Fibroblast of lung (primary cell): ENCODE measurements around the gene EIF4A3. TPM values are rescaled to one million over a fixed set of nuclear protein-coding genes. Genes with fewer than 3 reads are reported as not detected.

ENCODE experiments used
- DNase-seq, 2 donors: peaks; one replicate each; pipeline versions ENCODE4 v3.0.0 to v3.0.0-alpha.2; 2010; ENCODE audit warnings: low read depth in 2 of 2
- H2AFZ ChIP-seq: 2 replicates; pipeline ENCODE4 v1.5.1; 2012; ENCODE audit warnings: low read length, control low read depth, inconsistent platforms
- H3K27ac ChIP-seq: 2 replicates; pipeline ENCODE4 v1.5.1; 2011; ENCODE audit warnings: low read length, control low read depth; ENCODE audit not compliant: insufficient read depth
- H3K27me3 ChIP-seq: 2 replicates; pipeline ENCODE4 v1.5.1; 2011; ENCODE audit warnings: mild to moderate bottlenecking, low read length; ENCODE audit not compliant: control insufficient read depth, insufficient read depth
- H3K36me3 ChIP-seq: 2 replicates; pipeline ENCODE4 v1.5.1; 2011; ENCODE audit warnings: low read length; ENCODE audit not compliant: control insufficient read depth, insufficient read depth
- H3K4me1 ChIP-seq: 2 replicates; pipeline ENCODE4 v1.5.1; 2011; ENCODE audit warnings: low read length; ENCODE audit not compliant: control insufficient read depth, insufficient read depth; ENCODE audit errors: extremely low read depth
- H3K4me2 ChIP-seq: 2 replicates; pipeline ENCODE4 v1.5.1; 2011; ENCODE audit warnings: low read length, control low read depth; ENCODE audit not compliant: insufficient read depth; ENCODE audit errors: extremely low read depth
- H3K4me3 ChIP-seq, 4 experiments: fragments of 200-600 bp in 1 of 4; sonication (generic) in 1 of 4; replicated peaks in 1 of 4; 2 replicates each; pipeline ENCODE4 v1.5.1; 2011 to 2016; ENCODE audit warnings: low read length in 4 of 4, low read depth in 3 of 4, mild to moderate bottlenecking in 3 of 4, control low read depth in 2 of 4, inconsistent platforms in 1 of 4, mixed read lengths in 1 of 4; ENCODE audit not compliant: insufficient read depth in 1 of 4; ENCODE audit errors: control extremely low read depth in 1 of 4
- H3K79me2 ChIP-seq: 2 replicates; pipeline ENCODE4 v1.5.1; 2012; ENCODE audit warnings: mild to moderate bottlenecking, low read length, inconsistent platforms; ENCODE audit not compliant: control insufficient read depth, insufficient read depth
- H3K9ac ChIP-seq: 2 replicates; pipeline ENCODE4 v1.5.1; 2011; ENCODE audit warnings: mild to moderate bottlenecking, low read length, control low read depth; ENCODE audit not compliant: insufficient read depth
- H3K9me3 ChIP-seq: 2 replicates; pipeline ENCODE4 v1.5.1; 2012; ENCODE audit warnings: low read depth, low read length; ENCODE audit not compliant: control insufficient read depth, insufficient read depth
- H4K20me1 ChIP-seq: 2 replicates; pipeline ENCODE4 v1.5.1; 2011; ENCODE audit warnings: low read length; ENCODE audit not compliant: control insufficient read depth, insufficient read depth; ENCODE audit errors: extremely low read depth
- CTCF ChIP-seq, 2 donors: IDR thresholded peaks in 1 of 2; conservative IDR thresholded peaks in 1 of 2; 1 replicate in 1 of 2; 2 replicates in 1 of 2; pipeline ENCODE4 v1.5.1; 2011 to 2012; ENCODE audit warnings: low read length in 2 of 2, control low read depth in 1 of 2, inconsistent platforms in 1 of 2, low read depth in 1 of 2, mild to moderate bottlenecking in 1 of 2
- EZH2 ChIP-seq: IDR thresholded peaks from 2 replicates; pipeline ENCODE4 v1.5.1; 2012; ENCODE audit warnings: low read length, control low read depth, mild to moderate bottlenecking; ENCODE audit errors: missing control alignments
- polyA plus RNA-seq, 2 donors: library from polyadenylated mRNA; depleted of rRNA in 1 of 2; stranded (reverse) in 1 of 2; unstranded in 1 of 2; fragments of >200 nt; gene quantifications; 2 replicates each; pipeline ENCODE4 v1.2.1, GENCODE V29; 2011 to 2012; ENCODE audit warnings: missing spikeins in 1 of 2
- total RNA-seq: library from RNA; depleted of rRNA; stranded (reverse); fragments of >200 nt; gene quantifications from 2 replicates; pipeline ENCODE4 v1.2.1, GENCODE V29; 2014

Gene EIF4A3
- total and polyA plus RNA-seq, 2 donors (not counting 1 experiment from before 2014, with no cell fraction given), result 73.2 to 110 TPM

DNA sequence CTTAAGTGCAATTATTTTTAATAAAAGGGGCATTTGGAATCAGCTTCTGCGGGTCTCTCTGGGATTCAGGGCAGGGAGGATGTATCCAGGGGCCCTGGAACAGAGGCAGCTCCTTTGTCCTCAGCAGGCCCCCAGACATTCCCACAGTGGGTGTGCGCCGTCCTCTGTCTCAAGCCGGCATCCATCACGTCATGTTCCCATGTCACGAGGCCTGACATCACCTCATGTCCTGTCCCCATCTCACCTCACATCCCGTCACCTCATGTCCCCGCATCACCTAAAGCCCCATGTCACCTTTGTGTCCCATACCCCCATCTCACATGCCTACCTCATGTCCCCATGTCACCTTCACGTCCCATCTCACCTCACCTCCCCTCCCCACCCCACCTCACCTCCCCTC is 27.1 kb downstream of the EIF4A3 start:
- no peaks in the 10 kb centered on the region for H3K9me3 ChIP-seq
- H3K4me2 ChIP-seq, result no peak overlapping the region
- no peaks in the 10 kb centered on the region for H4K20me1 ChIP-seq
- H3K9ac ChIP-seq, result no peak overlapping the region
- H3K79me2 ChIP-seq, result no peaks in the 10 kb centered on the region
- no peak overlapping the region for H3K27ac ChIP-seq
- no peaks in the 10 kb centered on the region for H3K4me1 ChIP-seq
- H2AFZ ChIP-seq, result no peak overlapping the region
- no peak overlapping the region for H3K4me3 ChIP-seq
- no peaks in the 10 kb centered on the region for H3K36me3 ChIP-seq
- no peak for TF ChIP-seq EZH2
- no peak for TF ChIP-seq CTCF (conservative IDR thresholded peaks at IDR 0.05 in 1 of 2, IDR thresholded peaks at IDR 0.05 in 1 of 2; ENCODE audit: low read depth in 1 of 2, low read length in 2 of 2)
- no peak for DNase-seq
- H3K27me3 ChIP-seq, result no peaks in the 10 kb centered on the region

DNA sequence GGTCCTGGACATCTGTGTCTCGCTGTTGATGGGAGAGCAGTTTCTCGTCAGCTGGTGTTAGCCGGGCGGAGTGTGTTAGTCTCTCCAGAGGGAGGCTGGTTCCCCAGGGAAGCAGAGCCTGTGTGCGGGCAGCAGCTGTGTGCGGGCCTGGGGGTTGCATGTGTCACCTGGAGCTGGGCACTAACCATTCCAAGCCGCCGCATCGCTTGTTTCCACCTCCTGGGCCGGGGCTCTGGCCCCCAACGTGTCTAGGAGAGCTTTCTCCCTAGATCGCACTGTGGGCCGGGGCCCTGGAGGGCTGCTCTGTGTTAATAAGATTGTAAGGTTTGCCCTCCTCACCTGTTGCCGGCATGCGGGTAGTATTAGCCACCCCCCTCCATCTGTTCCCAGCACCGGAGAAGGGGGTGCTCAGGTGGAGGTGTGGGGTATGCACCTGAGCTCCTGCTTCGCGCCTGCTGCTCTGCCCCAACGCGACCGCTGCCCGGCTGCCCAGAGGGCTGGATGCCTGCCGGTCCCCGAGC is 27.6 kb downstream of the EIF4A3 start:
- Histone ChIP-seq H3K36me3 (no peaks in the 10 kb centered on the region), H3K4me2 (no peak overlapping the region), H3K9ac (no peak overlapping the region), H3K4me3 (no peak overlapping the region), H3K27me3 (no peaks in the 10 kb centered on the region), H3K9me3 (no peaks in the 10 kb centered on the region), H2AFZ (no peak overlapping the region), H3K4me1 (no peaks in the 10 kb centered on the region), H3K27ac (no peak overlapping the region), H3K79me2 (no peaks in the 10 kb centered on the region), H4K20me1 (no peaks in the 10 kb centered on the region)
- TF ChIP-seq CTCF (conservative IDR thresholded peaks at IDR 0.05 in 1 of 2, IDR thresholded peaks at IDR 0.05 in 1 of 2; ENCODE audit: low read depth in 1 of 2, low read length in 2 of 2), result no peak
- no peak for TF ChIP-seq EZH2
- DNase-seq, result no peak

GRCh38 chr17:80118601-80119270 is 28.2 kb downstream of the EIF4A3 start:
- H3K79me2 ChIP-seq, result no peaks in the 10 kb centered on the region
- no peaks in the 10 kb centered on the region for H4K20me1 ChIP-seq
- no peak overlapping the region for H2AFZ ChIP-seq
- no peak overlapping the region for H3K27ac ChIP-seq
- TF ChIP-seq EZH2 (no peak), CTCF (conservative IDR thresholded peaks at IDR 0.05 in 1 of 2, IDR thresholded peaks at IDR 0.05 in 1 of 2; ENCODE audit: low read depth in 1 of 2, low read length in 2 of 2) (no peak)
- H3K4me3 ChIP-seq, result no peak overlapping the region
- H3K36me3 ChIP-seq, result no peaks in the 10 kb centered on the region
- DNase-seq, result no peak
- H3K4me2 ChIP-seq, result no peak overlapping the region
- H3K9me3 ChIP-seq, result no peaks in the 10 kb centered on the region
- H3K27me3 ChIP-seq, result no peaks in the 10 kb centered on the region
- H3K4me1 ChIP-seq, result no peaks in the 10 kb centered on the region
- no peak overlapping the region for H3K9ac ChIP-seq
